Activated effector memory CD4-positive, alpha-beta T cell treated with anti-CD3 and anti-CD28 coated beads, Interleukin-2, amount 50 U/mL, for 16 hours (primary cell): ENCODE results near the gene MDM2.
"Not testable (repeated sequence)": the region's sequence is repeated elsewhere in the genome, so short reads cannot be mapped to it uniquely, and the experiment has no call there.

Source experiments
- DNase-seq: peaks from one replicate; pipeline ENCODE4 v3.0.0-alpha.2; 2020

MDM2 gene

GRCh38 chr12:68806488-68807237, 1.3 kb upstream of the MDM2 start:
- DNase-seq = no peak

- not testable (repeated sequence) for DNase-seq
Measured at GRCh38 chr12:68807274-68807575, 752 bp upstream of the MDM2 start.

- peak; percentile 86 for DNase-seq
Measured at GRCh38 chr12:68808388-68809189, 612 bp downstream of the MDM2 start.

GRCh38 chr12:68809190-68810026, 1.4 kb downstream of the MDM2 start:
- DNase-seq = no peak

- not testable (repeated sequence) for DNase-seq
Measured at GRCh38 chr12:68810027-68810389, 2.0 kb downstream of the MDM2 start.

- not testable (repeated sequence) for DNase-seq
Measured at GRCh38 chr12:68811573-68811972, 3.6 kb downstream of the MDM2 start.

- no peak for DNase-seq
Measured at GRCh38 chr12:68812553-68813241, 4.7 kb downstream of the MDM2 start.

- no peak for DNase-seq
Measured at GRCh38 chr12:68813242-68813593, 5.2 kb downstream of the MDM2 start.

GRCh38 chr12:68814490-68815231, 6.7 kb downstream of the MDM2 start:
- no peak for DNase-seq

- DNase-seq = no peak
Measured at GRCh38 chr12:68815232-68815927, 7.4 kb downstream of the MDM2 start.

GRCh38 chr12:68815928-68816800, 8.2 kb downstream of the MDM2 start:
- DNase-seq = no peak

- DNase-seq = not testable (repeated sequence)
Measured at GRCh38 chr12:68819481-68819880, 11.5 kb downstream of the MDM2 start.

- no peak for DNase-seq
Measured at GRCh38 chr12:68821357-68822188, 13.6 kb downstream of the MDM2 start.

GRCh38 chr12:68823696-68824095, 15.7 kb downstream of the MDM2 start:
- no peak for DNase-seq

GRCh38 chr12:68824131-68824530, 16.2 kb downstream of the MDM2 start:
- DNase-seq = no peak

- no peak for DNase-seq
Measured at GRCh38 chr12:68824597-68825250, 16.7 kb downstream of the MDM2 start.

- no peak for DNase-seq
Measured at GRCh38 chr12:68825569-68826217, 17.7 kb downstream of the MDM2 start.

- no peak for DNase-seq
Measured at GRCh38 chr12:68827895-68828671, 20.1 kb downstream of the MDM2 start.
